ENCODE data around the gene GFRA1.
"Not testable (repeated sequence)": the region's sequence is repeated elsewhere in the genome, so short reads cannot be mapped to it uniquely, and the experiment has no call there.

The GFRA1 gene

GRCh38 chr10:116073001-116073400 is 200.0 kb downstream of the GFRA1 start:
- no peak for DNase-seq (ENCODE audit: low read depth, low spot score)

- no peak for DNase-seq (ENCODE audit: low read depth, low spot score)
Observed at GRCh38 chr10:116071453-116072148, 201.4 kb downstream of the GFRA1 start.

DNA sequence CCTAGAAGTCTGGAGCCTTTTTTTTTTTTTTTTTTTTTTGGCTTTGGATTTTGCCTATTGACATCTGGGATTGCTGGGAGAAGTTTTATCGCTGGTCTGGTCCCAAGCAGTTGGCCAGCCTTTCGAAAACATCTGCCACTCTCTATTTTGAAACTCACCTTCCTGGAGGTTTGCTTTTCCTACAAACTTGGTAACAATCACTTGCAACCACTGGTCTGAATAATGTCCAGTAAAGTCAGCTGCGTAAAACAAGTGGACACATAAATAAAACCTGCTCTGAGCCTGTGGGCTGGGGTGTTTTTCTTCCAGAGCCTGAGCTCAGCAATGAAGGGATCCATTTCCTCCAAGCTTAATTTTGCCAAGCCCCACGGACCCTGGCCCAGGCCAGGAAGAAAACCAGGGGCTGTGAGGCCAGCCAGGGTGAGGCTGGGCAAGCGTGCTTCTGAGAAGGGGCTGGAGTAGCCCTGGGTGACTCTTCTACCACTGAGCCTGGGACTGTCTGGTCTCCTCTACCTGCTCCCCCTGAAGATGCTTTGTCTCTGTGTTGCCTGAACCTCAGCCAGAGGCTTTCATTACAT is 202.2 kb downstream of the GFRA1 start:
- DNase-seq (ENCODE audit: low read depth, low spot score): no peak

GRCh38 chr10:116069856-116070255 is 203.2 kb downstream of the GFRA1 start:
- no peak for DNase-seq (ENCODE audit: low read depth, low spot score)

GRCh38 chr10:116067825-116068224 is 205.2 kb downstream of the GFRA1 start:
- no peak for DNase-seq (ENCODE audit: low read depth, low spot score)

GRCh38 chr10:116063107-116063506 is 209.9 kb downstream of the GFRA1 start:
- DNase-seq (ENCODE audit: low read depth, low spot score): no peak

GRCh38 chr10:116060864-116061263 is 212.1 kb downstream of the GFRA1 start:
- DNase-seq (ENCODE audit: low read depth, low spot score): no peak

DNA sequence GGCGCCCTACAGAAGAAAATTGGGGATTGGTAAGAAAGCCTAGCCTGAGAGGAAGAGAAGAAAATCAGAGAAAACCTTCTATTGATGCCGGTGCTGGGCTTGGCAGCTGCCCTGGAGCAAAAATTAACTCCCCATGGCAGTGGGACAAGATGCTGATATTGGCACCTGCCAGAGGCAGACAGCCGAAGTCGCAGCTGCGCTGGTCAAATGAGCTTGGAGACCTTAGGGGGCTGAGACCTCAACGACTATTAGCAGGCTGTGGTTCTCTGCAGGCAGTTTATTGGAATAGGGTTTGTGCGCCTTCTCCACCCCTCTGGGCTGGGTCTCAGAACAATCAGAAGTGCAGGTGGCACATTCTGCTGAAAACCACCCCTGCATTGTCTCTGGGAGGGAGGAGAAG is 213.7 kb downstream of the GFRA1 start:
- no peak for DNase-seq (ENCODE audit: low read depth, low spot score)

- no peak for DNase-seq (ENCODE audit: low read depth, low spot score)
Observed at GRCh38 chr10:116056445-116057293, 216.3 kb downstream of the GFRA1 start.

DNA sequence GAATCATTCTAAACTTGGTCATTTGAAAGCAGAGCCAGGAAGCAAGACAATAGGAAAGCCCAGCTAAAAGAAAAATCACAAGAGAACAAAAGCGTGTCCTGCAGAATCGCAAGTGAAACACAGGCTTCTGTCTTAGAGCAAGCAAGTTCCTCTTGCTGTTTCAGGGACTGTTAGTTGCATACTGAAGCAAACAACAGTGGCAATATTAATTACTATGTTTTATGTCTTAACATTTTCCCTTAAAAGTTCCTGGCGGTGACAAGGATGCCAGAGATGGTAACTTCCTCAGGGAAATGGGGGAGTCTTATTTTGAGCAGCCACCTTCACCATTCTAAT is 217.1 kb downstream of the GFRA1 start:
- no peak for DNase-seq (ENCODE audit: low read depth, low spot score)

DNA sequence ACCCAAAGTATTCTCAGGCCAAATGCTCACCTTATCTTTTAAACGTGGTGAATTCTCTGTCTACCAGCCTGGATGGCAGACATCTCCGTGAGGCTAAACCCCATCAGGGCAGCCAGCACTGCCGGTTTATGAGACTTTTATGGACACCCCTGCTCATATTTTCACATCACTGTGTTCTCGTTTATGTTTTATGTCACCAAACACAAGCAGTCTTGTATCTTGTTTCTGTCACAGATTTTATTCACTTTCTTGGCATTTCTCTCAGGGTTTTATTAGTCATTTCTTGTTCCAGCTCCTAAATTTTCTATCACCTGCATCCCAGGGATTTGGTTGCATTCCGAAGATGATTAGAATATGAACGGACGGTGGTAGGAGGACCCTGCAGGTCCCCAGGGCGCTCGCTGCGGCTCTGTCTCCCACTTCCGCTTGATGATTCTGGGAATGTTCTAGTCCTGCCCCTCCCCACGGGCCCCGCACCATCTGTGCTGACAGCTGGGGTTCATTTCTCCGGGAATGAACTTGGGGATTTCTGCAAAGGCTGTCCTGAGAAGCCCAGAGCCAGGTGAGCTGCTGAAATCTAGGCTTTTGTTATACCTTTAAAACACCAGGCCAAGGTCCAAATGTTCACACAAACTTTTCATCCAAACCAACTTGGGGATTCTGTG is 217.6 kb downstream of the GFRA1 start:
- no peak for DNase-seq (ENCODE audit: low read depth, low spot score)

- DNase-seq (ENCODE audit: low read depth, low spot score): no peak
Observed at GRCh38 chr10:116053910-116054309, 219.1 kb downstream of the GFRA1 start.

- DNase-seq (ENCODE audit: low read depth, low spot score): not testable (repeated sequence)
Observed at GRCh38 chr10:116053009-116053730, 219.8 kb downstream of the GFRA1 start.

DNA sequence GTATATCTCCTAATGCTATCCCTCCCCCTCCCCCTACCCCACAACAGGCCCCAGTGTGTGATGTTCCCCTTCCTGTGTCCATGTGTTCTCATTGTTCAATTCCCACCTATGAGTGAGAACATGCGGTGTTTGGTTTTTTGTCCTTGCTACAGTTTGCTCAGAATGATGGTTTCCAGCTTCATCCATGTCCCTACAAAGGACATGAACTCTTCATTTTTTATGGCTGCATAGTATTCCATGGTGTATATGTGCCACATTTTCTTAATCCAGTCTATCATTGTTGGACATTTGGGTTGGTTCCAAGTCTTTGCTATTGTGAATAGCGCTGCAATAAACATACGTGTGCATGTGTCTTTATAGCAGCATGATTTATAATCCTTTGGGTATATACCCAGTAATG is 220.5 kb downstream of the GFRA1 start:
- not testable (repeated sequence) for DNase-seq (ENCODE audit: low read depth, low spot score)

GRCh38 chr10:116049974-116050304 is 223.1 kb downstream of the GFRA1 start:
- no peak for DNase-seq (ENCODE audit: low read depth, low spot score)

GRCh38 chr10:116049158-116049973 is 223.6 kb downstream of the GFRA1 start:
- DNase-seq (ENCODE audit: low read depth, low spot score): no peak

GRCh38 chr10:116045366-116046356 is 227.3 kb downstream of the GFRA1 start:
- DNase-seq (ENCODE audit: low read depth, low spot score): no peak

DNA sequence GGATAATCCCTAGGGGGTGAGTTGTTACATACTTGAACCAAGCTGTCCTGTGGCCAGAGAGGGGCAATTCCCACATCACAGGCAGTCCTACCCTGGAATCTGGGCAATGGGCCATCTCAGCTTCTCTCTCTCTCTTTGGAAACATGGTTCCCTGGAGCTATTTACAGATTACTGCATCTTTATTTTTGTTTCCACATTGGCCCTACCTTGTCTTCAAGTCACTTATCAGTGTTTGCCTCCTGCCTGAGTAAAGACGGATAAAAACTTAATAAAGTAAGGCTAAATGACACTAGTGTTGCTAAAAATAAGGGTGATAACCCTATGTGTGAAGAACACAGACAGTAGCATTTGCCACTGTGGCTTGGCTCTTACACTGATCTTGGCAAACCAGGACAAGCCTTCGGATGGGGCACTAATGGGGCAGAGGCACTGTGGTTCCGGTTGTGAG is 228.2 kb downstream of the GFRA1 start:
- no peak for DNase-seq (ENCODE audit: low read depth, low spot score)

- DNase-seq (ENCODE audit: low read depth, low spot score): no peak
Observed at GRCh38 chr10:116043861-116044260, 229.1 kb downstream of the GFRA1 start.

GRCh38 chr10:116043304-116043703 is 229.7 kb downstream of the GFRA1 start:
- no peak for DNase-seq (ENCODE audit: low read depth, low spot score)
